PC-3 (cell line): ENCODE measurements around the gene FBRS. TPM values are rescaled to one million over a fixed set of nuclear protein-coding genes. Genes with fewer than 3 reads are reported as not detected.

Source experiments
- ATAC-seq: fragments of 200-7000 bp; cut with Tn5 transposase; 2 replicates; pipeline ENCODE4 v1.9.1; 2020; ENCODE audit warnings: mild to moderate bottlenecking, moderate library complexity
- BruUV-seq: library from RNA; stranded (reverse); fragments of 400-500 nt; replicated peaks from 2 replicates; lab custom pipeline; 2021; lab: Mats Ljungman, UMichigan
- CTCF ChIA-PET: fragments of 300-600 bp; sonication (Branson Sonifier 250); formaldehyde crosslinking; loops from one replicate; lab custom pipeline; 2022; ENCODE audit warnings: antibody characterized with exemption; lab: Charles Lee
- POLR2A ChIA-PET: fragments of 300-600 bp; sonication (Branson Sonifier 250); formaldehyde crosslinking; loops from one replicate; lab custom pipeline; 2022; ENCODE audit warnings: antibody characterized with exemption; ENCODE audit not compliant: unreplicated experiment; lab: Charles Lee
- DNase-seq: peaks from one replicate; pipeline ENCODE4 v3.0.0-alpha.2; 2015
- H2AFZ ChIP-seq: fragments of 300-600 bp; sonication (generic); 2 replicates; pipeline ENCODE4 v1.6.0; 2016; ENCODE audit warnings: antibody characterized with exemption, low read length
- H3F3A ChIP-seq: fragments of 300-600 bp; sonication (generic); one replicate; pipeline ENCODE4 v1.6.0; 2017; ENCODE audit warnings: antibody characterized with exemption, low read length, control low read depth, mild to moderate bottlenecking; ENCODE audit not compliant: unreplicated experiment
- H3K27ac ChIP-seq: fragments of 300-600 bp; sonication (generic); 2 replicates; pipeline ENCODE4 v1.5.1; 2016; ENCODE audit warnings: mild to moderate bottlenecking, low read length
- H3K27me3 ChIP-seq: fragments of 300-600 bp; sonication (generic); 2 replicates; pipeline ENCODE4 v1.6.1; 2016; ENCODE audit warnings: low read length, mixed read lengths
- H3K36me3 ChIP-seq: fragments of 300-600 bp; sonication (generic); 2 replicates; pipeline ENCODE4 v1.6.1; 2016; ENCODE audit warnings: low read depth, mixed run types, low read length, mixed read lengths
- H3K4me1 ChIP-seq: fragments of 300-600 bp; sonication (generic); 2 replicates; pipeline ENCODE4 v1.5.1; 2016; ENCODE audit warnings: low read length; ENCODE audit not compliant: insufficient read depth
- H3K4me2 ChIP-seq: fragments of 300-600 bp; sonication (generic); 2 replicates; pipeline ENCODE4 v1.6.0; 2016; ENCODE audit warnings: low read length
- H3K4me3 ChIP-seq: fragments of 300-600 bp; sonication (generic); 2 replicates; pipeline ENCODE4 v1.5.1; 2016; ENCODE audit warnings: mild to moderate bottlenecking, low read length, mixed read lengths
- H3K79me2 ChIP-seq: fragments of 300-600 bp; sonication (generic); 2 replicates; pipeline ENCODE4 v1.6.1; 2017; ENCODE audit warnings: low read length, mixed read lengths
- H3K9ac ChIP-seq: fragments of 300-600 bp; sonication (generic); 2 replicates; pipeline ENCODE4 v1.6.0; 2016; ENCODE audit warnings: mild to moderate bottlenecking, low read length
- H3K9me2 ChIP-seq: fragments of 300-600 bp; sonication (generic); replicated peaks from 2 replicates; pipeline ENCODE4 v1.6.1; 2016; ENCODE audit warnings: mixed run types, low read length, mixed read lengths
- H3K9me3 ChIP-seq: fragments of 300-600 bp; sonication (generic); 2 replicates; pipeline ENCODE4 v1.6.1; 2016; ENCODE audit warnings: low read length, mixed read lengths
- H4K20me1 ChIP-seq: fragments of 300-600 bp; sonication (generic); 2 replicates; pipeline ENCODE4 v1.6.1; 2016; ENCODE audit warnings: low read length, mixed read lengths
- CTCF ChIP-seq: fragments of 300-600 bp; sonication (generic); conservative IDR thresholded peaks from 2 replicates; pipeline ENCODE4 v1.5.1; 2017; ENCODE audit warnings: antibody characterized with exemption, low read depth, mild to moderate bottlenecking, low read length
- EZH2 ChIP-seq: fragments of 300-600 bp; sonication (generic); IDR thresholded peaks from one replicate; pipeline ENCODE4 v1.6.1; 2017; ENCODE audit warnings: antibody characterized with exemption, mild to moderate bottlenecking, low read length; ENCODE audit not compliant: unreplicated experiment
- EZH2phosphoT487 ChIP-seq: fragments of 300-600 bp; sonication (generic); IDR thresholded peaks from 2 replicates; pipeline ENCODE4 v1.6.1; 2018; ENCODE audit warnings: mild to moderate bottlenecking, antibody characterized with exemption, low read length, borderline replicate concordance
- intact Hi-C: fragments of 100-400 bp; cut with micrococcal nuclease; formaldehyde crosslinking; loops from 2 replicates; pipeline ENCODE4 v1.9.0; 2023
- total RNA-seq: library from RNA; depleted of rRNA; stranded (reverse); fragments of >200 nt; gene quantifications from 2 replicates; pipeline ENCODE4 v1.2.3, GENCODE V29; 2014

Gene FBRS
- total RNA-seq, 1 experiment from 2014 or later, result 22.2 TPM

GRCh38 chr16:30619202-30619601, 39.0 kb upstream of the FBRS start:
- no peak for TF ChIP-seq EZH2
- TF ChIP-seq CTCF, result no peak
- TF ChIP-seq EZH2phosphoT487, result no peak

GRCh38 chr16:30619638-30620037, 38.6 kb upstream of the FBRS start:
- Histone ChIP-seq H3K27me3 (no peaks in the 10 kb centered on the region), H3K79me2 (no peaks in the 10 kb centered on the region), H3F3A (no peaks in the 10 kb centered on the region), H4K20me1 (no peaks in the 10 kb centered on the region), H3K36me3 (no peaks in the 10 kb centered on the region; the same call in 1 of the 2 replicates), H3K9me3 (no peaks in the 10 kb centered on the region), H3K9me2 (no peaks in the 10 kb centered on the region), H3K4me1 (peaks cover 15% of the 10 kb centered on the region), H2AFZ (no peak overlapping the region), H3K9ac (no peak overlapping the region), H3K4me3 (no peak overlapping the region), H3K4me2 (no peak overlapping the region), H3K27ac (no peak overlapping the region)
- CTCF ChIA-PET, result no interaction called here
- DNase-seq (no peak), ATAC-seq (no peak)
- intact Hi-C loops, result no loop called here
- POLR2A ChIA-PET, result no interaction called here
- no TSS peak for BruUV-seq
- TF ChIP-seq EZH2 (no peak), CTCF (no peak), EZH2phosphoT487 (no peak)

More at GRCh38 chr16:30619202-30619601, 39.0 kb upstream of the FBRS start:
- POLR2A ChIA-PET, result no interaction called here
- no peak overlapping the region for H3K4me3 ChIP-seq
- no peaks in the 10 kb centered on the region for H3K9me3 ChIP-seq
- BruUV-seq, result no TSS peak
- no peak overlapping the region for H2AFZ ChIP-seq
- no peaks in the 10 kb centered on the region for H3F3A ChIP-seq
- no peak for DNase-seq
- H3K9ac ChIP-seq, result no peak overlapping the region
- no peaks in the 10 kb centered on the region; the same call in 1 of the 2 replicates for H3K36me3 ChIP-seq
- no peaks in the 10 kb centered on the region for H3K79me2 ChIP-seq
- intact Hi-C loops, result no loop called here
- no peak for ATAC-seq
- no peaks in the 10 kb centered on the region for H3K27me3 ChIP-seq
- no peak overlapping the region for H3K27ac ChIP-seq
- CTCF ChIA-PET, result no interaction called here
- H3K4me2 ChIP-seq, result no peak overlapping the region
- no peaks in the 10 kb centered on the region for H4K20me1 ChIP-seq
- peaks cover 15% of the 10 kb centered on the region for H3K4me1 ChIP-seq
- H3K9me2 ChIP-seq, result no peaks in the 10 kb centered on the region

GRCh38 chr16:30620169-30620568, 38.1 kb upstream of the FBRS start:
- ATAC-seq, result no peak
- no peak for TF ChIP-seq CTCF
- TF ChIP-seq EZH2phosphoT487, result no peak
- no peak for TF ChIP-seq EZH2
- POLR2A ChIA-PET, result no interaction called here

More at GRCh38 chr16:30620169-30620568, 38.1 kb upstream of the FBRS start:
- CTCF ChIA-PET, result no interaction called here
- no peaks in the 10 kb centered on the region for H4K20me1 ChIP-seq
- no peaks in the 10 kb centered on the region; the same call in 1 of the 2 replicates for H3K36me3 ChIP-seq
- H3K9me2 ChIP-seq, result no peaks in the 10 kb centered on the region
- no peak overlapping the region for H2AFZ ChIP-seq
- DNase-seq, result no peak
- no peaks in the 10 kb centered on the region for H3K27me3 ChIP-seq
- intact Hi-C loops, result no loop called here
- H3K27ac ChIP-seq, result no peak overlapping the region
- H3F3A ChIP-seq, result no peaks in the 10 kb centered on the region
- no TSS peak for BruUV-seq
- H3K79me2 ChIP-seq, result no peaks in the 10 kb centered on the region
- no peak overlapping the region for H3K4me3 ChIP-seq
- H3K9me3 ChIP-seq, result no peaks in the 10 kb centered on the region
- H3K4me1 ChIP-seq, result peaks cover 15% of the 10 kb centered on the region
- no peak overlapping the region for H3K4me2 ChIP-seq
- no peak overlapping the region for H3K9ac ChIP-seq
